ENCODE results near the gene ZSCAN21. TPM values are rescaled to one million over a fixed set of nuclear protein-coding genes. Genes with fewer than 3 reads are reported as not detected.

Gene ZSCAN21
- polyA plus RNA-seq, 1 donor = 13.6 TPM

- Histone ChIP-seq H3K4me1 (ENCODE audit: control insufficient read depth, insufficient read depth, low read length) (peaks cover 20% of the 10 kb centered on the region), H3K27me3 (ENCODE audit: control insufficient read depth, insufficient read depth, low read length) (no peaks in the 10 kb centered on the region), H3K36me3 (ENCODE audit: control insufficient read depth, insufficient read depth, low read length) (peaks cover 36% of the 10 kb centered on the region), H3K4me3 (ENCODE audit: low read length) (no peak overlapping the region), H3K9me3 (ENCODE audit: control insufficient read depth, low read depth, low read length) (no peaks in the 10 kb centered on the region), H3K27ac (ENCODE audit: low read length) (peak overlapping the region; percentile 45)
- 100% methylated on average over 1 of the region's 12 CpGs for WGBS (ENCODE audit: insufficient coverage, low lambda C conversion rate)
- no peak for DNase-seq
Observed at GRCh38 chr7:100023526-100023925, 26.0 kb upstream of the ZSCAN21 start.

DNA sequence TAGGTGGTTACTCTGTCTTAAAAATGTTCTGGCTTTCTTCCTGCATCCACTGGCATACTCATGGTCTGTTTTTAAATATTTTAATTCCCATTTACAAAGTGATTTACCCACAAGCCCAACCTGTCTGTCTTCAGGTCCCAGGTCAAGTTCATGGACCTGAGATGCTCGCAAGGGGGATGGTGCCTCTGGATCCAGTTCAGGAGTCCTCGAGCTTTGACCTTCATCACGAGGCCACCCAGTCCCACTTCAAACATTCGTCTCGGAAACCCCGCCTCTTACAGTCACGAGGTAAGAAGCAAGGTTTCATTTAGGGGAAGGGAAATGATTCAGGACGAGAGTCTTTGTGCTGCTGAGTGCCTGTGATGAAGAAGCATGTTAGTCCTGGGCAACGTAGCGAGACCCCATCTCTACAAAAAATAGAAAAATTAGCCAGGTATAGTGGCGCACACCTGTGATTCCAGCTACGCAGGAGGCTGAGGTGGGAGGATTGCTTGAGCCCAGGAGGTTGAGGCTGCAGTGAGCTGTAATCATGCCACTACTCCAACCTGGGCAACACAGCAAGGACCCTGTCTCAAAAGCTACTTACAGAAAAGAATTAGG, 25.5 kb upstream of the ZSCAN21 start:
- H3K27ac ChIP-seq (ENCODE audit: low read length) = peak overlapping the region; percentile 70
- H3K4me1 ChIP-seq (ENCODE audit: control insufficient read depth, insufficient read depth, low read length) = peaks cover 20% of the 10 kb centered on the region
- WGBS (ENCODE audit: insufficient coverage, low lambda C conversion rate) = 55% methylated on average over 4 of the region's 12 CpGs
- peaks cover 38% of the 10 kb centered on the region for H3K36me3 ChIP-seq (ENCODE audit: control insufficient read depth, insufficient read depth, low read length)
- H3K4me3 ChIP-seq (ENCODE audit: low read length) = no peak overlapping the region
- H3K9me3 ChIP-seq (ENCODE audit: control insufficient read depth, low read depth, low read length) = no peaks in the 10 kb centered on the region
- DNase-seq = peak; percentile 64 to 82
- H3K27me3 ChIP-seq (ENCODE audit: control insufficient read depth, insufficient read depth, low read length) = no peaks in the 10 kb centered on the region

DNA sequence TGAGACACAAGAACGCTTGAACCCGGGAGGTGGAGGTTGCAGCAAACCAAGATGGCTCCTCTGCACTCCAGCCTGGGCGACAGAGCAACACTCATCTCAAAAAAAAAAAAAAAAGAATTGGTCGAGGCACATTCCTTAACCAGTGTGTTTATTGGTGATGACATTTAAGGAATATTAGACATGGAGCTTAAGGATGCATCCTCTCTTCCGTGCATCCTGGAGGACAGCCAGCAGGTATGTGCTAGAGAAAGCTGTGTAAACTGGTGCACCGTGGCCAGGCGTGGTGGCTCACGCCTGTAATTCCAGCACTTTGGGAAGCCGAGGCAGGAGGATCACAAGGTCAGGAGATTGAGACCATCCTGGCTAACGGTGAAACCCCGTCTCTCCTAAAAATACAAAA, 22.4 kb upstream of the ZSCAN21 start:
- H3K27ac ChIP-seq (ENCODE audit: low read length) = no peak overlapping the region
- H3K27me3 ChIP-seq (ENCODE audit: control insufficient read depth, insufficient read depth, low read length) = no peaks in the 10 kb centered on the region
- H3K36me3 ChIP-seq (ENCODE audit: control insufficient read depth, insufficient read depth, low read length) = peaks cover 66% of the 10 kb centered on the region
- H3K9me3 ChIP-seq (ENCODE audit: control insufficient read depth, low read depth, low read length) = no peaks in the 10 kb centered on the region
- no peak for DNase-seq
- peaks cover 20% of the 10 kb centered on the region for H3K4me1 ChIP-seq (ENCODE audit: control insufficient read depth, insufficient read depth, low read length)
- H3K4me3 ChIP-seq (ENCODE audit: low read length) = no peak overlapping the region
- WGBS (ENCODE audit: insufficient coverage, low lambda C conversion rate) = no CpG with 5 or more reads among the region's 11 CpGs

DNA sequence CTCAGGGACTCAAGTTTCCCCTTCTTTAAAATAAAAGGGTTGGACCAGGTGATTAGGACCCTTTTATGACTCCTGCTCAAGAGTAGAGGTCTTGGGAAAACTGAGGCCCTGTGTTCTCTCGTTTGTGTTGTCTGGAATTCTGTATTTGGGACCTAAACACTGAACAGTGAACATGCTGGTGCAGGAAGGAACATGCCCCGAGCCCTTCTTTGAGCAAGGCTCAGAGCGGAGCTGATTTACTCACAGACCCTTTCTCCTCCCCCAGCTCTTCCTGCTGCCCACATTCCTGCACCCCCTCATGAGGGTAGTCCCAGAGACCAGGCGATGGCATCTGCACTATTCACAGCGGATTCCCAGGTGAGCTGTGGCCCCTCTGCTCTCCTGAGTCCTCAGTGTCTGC, 20.0 kb upstream of the ZSCAN21 start:
- Histone ChIP-seq H3K9me3 (ENCODE audit: control insufficient read depth, low read depth, low read length) (no peaks in the 10 kb centered on the region), H3K27ac (ENCODE audit: low read length) (no peak overlapping the region), H3K4me3 (ENCODE audit: low read length) (no peak overlapping the region), H3K27me3 (ENCODE audit: control insufficient read depth, insufficient read depth, low read length) (no peaks in the 10 kb centered on the region), H3K4me1 (ENCODE audit: control insufficient read depth, insufficient read depth, low read length) (no peaks in the 10 kb centered on the region), H3K36me3 (ENCODE audit: control insufficient read depth, insufficient read depth, low read length) (peaks cover 72% of the 10 kb centered on the region)
- no peak for DNase-seq
- no CpG with 5 or more reads among the region's 5 CpGs for WGBS (ENCODE audit: insufficient coverage, low lambda C conversion rate)

GRCh38 chr7:100033526-100033925, 16.0 kb upstream of the ZSCAN21 start:
- Histone ChIP-seq H3K9me3 (ENCODE audit: control insufficient read depth, low read depth, low read length) (no peaks in the 10 kb centered on the region), H3K4me3 (ENCODE audit: low read length) (no peak overlapping the region), H3K4me1 (ENCODE audit: control insufficient read depth, insufficient read depth, low read length) (peaks cover 2% of the 10 kb centered on the region), H3K27me3 (ENCODE audit: control insufficient read depth, insufficient read depth, low read length) (no peaks in the 10 kb centered on the region), H3K27ac (ENCODE audit: low read length) (no peak overlapping the region), H3K36me3 (ENCODE audit: control insufficient read depth, insufficient read depth, low read length) (peaks cover 67% of the 10 kb centered on the region)
- no CpG with 5 or more reads among the region's 6 CpGs for WGBS (ENCODE audit: insufficient coverage, low lambda C conversion rate)
- no peak for DNase-seq

DNA sequence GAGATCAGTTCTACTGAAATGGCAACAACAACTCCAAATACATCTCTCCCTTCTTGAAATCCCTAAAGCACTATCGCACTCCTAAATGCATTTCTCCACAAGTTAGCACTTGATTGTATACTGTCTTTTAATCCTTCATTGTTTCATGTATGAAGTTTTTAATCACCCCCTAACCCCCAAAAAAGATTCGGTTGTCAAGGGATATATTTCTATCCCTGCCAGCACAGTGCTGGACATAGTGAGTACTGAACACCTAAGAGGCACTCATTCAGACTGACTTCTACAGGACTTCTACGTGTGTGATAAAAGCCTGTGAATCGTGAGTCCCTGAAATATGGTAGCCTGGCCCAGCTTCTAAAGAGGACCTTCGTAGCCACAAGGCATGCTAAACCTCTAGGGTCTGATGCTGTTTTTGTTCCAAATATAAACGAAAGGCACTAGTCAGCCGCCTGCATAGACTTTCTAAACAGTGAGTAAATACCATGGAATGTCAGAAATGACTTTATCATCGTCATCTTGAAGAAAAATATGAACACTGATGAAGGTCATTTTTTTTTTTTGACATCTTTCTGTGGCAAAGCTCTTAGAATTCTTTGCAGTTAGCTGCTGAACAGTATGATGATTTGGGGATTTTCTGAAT, 14.6 kb upstream of the ZSCAN21 start:
- Histone ChIP-seq H3K9me3 (ENCODE audit: control insufficient read depth, low read depth, low read length) (no peaks in the 10 kb centered on the region), H3K4me3 (ENCODE audit: low read length) (no peak overlapping the region), H3K27ac (ENCODE audit: low read length) (no peak overlapping the region), H3K27me3 (ENCODE audit: control insufficient read depth, insufficient read depth, low read length) (no peaks in the 10 kb centered on the region), H3K4me1 (ENCODE audit: control insufficient read depth, insufficient read depth, low read length) (peaks cover 2% of the 10 kb centered on the region), H3K36me3 (ENCODE audit: control insufficient read depth, insufficient read depth, low read length) (peaks cover 56% of the 10 kb centered on the region)
- no CpG with 5 or more reads among the region's 8 CpGs for WGBS (ENCODE audit: insufficient coverage, low lambda C conversion rate)
- no peak for DNase-seq

GRCh38 chr7:100035876-100036275, 13.7 kb upstream of the ZSCAN21 start:
- no peaks in the 10 kb centered on the region for H3K9me3 ChIP-seq (ENCODE audit: control insufficient read depth, low read depth, low read length)
- H3K36me3 ChIP-seq (ENCODE audit: control insufficient read depth, insufficient read depth, low read length) = peaks cover 47% of the 10 kb centered on the region
- H3K27me3 ChIP-seq (ENCODE audit: control insufficient read depth, insufficient read depth, low read length) = no peaks in the 10 kb centered on the region
- H3K4me1 ChIP-seq (ENCODE audit: control insufficient read depth, insufficient read depth, low read length) = peaks cover 2% of the 10 kb centered on the region
- no peak for DNase-seq
- no peak overlapping the region for H3K4me3 ChIP-seq (ENCODE audit: low read length)
- WGBS (ENCODE audit: insufficient coverage, low lambda C conversion rate) = no CpG with 5 or more reads among the region's 6 CpGs
- no peak overlapping the region for H3K27ac ChIP-seq (ENCODE audit: low read length)

DNA sequence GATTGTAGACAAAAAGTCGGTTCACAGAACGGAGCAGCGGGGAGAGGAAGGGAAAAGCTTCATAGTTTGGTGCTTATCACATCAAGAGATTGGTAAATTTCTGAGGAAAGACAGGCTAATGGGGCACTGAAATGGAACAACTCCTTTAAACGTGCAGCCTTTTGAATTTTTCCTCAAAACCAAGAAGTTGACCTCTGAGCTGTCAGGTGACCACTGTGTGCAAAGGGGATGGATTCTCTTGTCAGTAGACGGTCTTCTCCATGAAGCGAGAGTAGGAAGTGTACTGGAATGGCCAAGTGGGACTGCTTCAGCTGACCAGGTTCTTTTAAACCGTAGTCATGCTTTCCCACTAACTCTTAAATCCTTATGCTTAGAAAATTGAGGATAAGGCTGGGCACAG, 11.2 kb upstream of the ZSCAN21 start:
- Histone ChIP-seq H3K9me3 (ENCODE audit: control insufficient read depth, low read depth, low read length) (no peaks in the 10 kb centered on the region), H3K27ac (ENCODE audit: low read length) (no peak overlapping the region), H3K36me3 (ENCODE audit: control insufficient read depth, insufficient read depth, low read length) (peaks cover 28% of the 10 kb centered on the region), H3K27me3 (ENCODE audit: control insufficient read depth, insufficient read depth, low read length) (no peaks in the 10 kb centered on the region), H3K4me3 (ENCODE audit: low read length) (no peak overlapping the region), H3K4me1 (ENCODE audit: control insufficient read depth, insufficient read depth, low read length) (peaks cover 2% of the 10 kb centered on the region)
- 67% methylated on average over 3 of the region's 7 CpGs for WGBS (ENCODE audit: insufficient coverage, low lambda C conversion rate)
- DNase-seq = no peak

DNA sequence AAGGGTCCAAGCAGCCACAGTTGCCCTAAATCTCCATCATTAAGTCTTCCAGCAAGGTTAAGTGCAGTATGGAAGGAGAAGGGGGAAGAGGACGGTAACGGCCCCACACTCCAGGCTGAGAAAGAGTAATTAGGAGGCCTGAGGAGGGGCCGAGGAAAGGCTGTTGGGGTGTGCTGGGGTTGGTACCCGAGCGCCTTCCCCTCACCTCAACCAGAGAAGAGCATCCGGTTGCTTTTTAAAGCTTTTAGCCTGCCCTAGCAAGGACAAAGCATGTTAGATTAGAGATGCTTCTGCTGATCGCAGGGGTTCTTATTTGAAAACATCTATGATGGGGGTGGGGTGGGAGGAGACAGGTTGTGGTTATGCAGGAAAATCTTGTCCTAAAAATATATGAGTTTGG, 9.0 kb upstream of the ZSCAN21 start:
- whole genome bisulfite sequencing (ENCODE audit: insufficient coverage, low lambda C conversion rate) = no CpG with 5 or more reads among the region's 7 CpGs
- H3K9me3 ChIP-seq (ENCODE audit: control insufficient read depth, low read depth, low read length) = no peaks in the 10 kb centered on the region
- peaks cover 7% of the 10 kb centered on the region for H3K36me3 ChIP-seq (ENCODE audit: control insufficient read depth, insufficient read depth, low read length)
- no peak for DNase-seq
- no peak overlapping the region for H3K27ac ChIP-seq (ENCODE audit: low read length)
- H3K4me3 ChIP-seq (ENCODE audit: low read length) = no peak overlapping the region
- no peaks in the 10 kb centered on the region for H3K27me3 ChIP-seq (ENCODE audit: control insufficient read depth, insufficient read depth, low read length)
- H3K4me1 ChIP-seq (ENCODE audit: control insufficient read depth, insufficient read depth, low read length) = peaks cover 2% of the 10 kb centered on the region

GRCh38 chr7:100044718-100045117, 4.9 kb upstream of the ZSCAN21 start:
- no peak for DNase-seq
- H3K9me3 ChIP-seq (ENCODE audit: control insufficient read depth, low read depth, low read length) = no peaks in the 10 kb centered on the region
- no peak overlapping the region for H3K27ac ChIP-seq (ENCODE audit: low read length)
- H3K4me1 ChIP-seq (ENCODE audit: control insufficient read depth, insufficient read depth, low read length) = peaks cover 6% of the 10 kb centered on the region
- no peak overlapping the region for H3K4me3 ChIP-seq (ENCODE audit: low read length)
- no peaks in the 10 kb centered on the region for H3K27me3 ChIP-seq (ENCODE audit: control insufficient read depth, insufficient read depth, low read length)
- no CpG with 5 or more reads among the region's 6 CpGs for WGBS (ENCODE audit: insufficient coverage, low lambda C conversion rate)
- no peaks in the 10 kb centered on the region for H3K36me3 ChIP-seq (ENCODE audit: control insufficient read depth, insufficient read depth, low read length)

- H3K9me3 ChIP-seq (ENCODE audit: control insufficient read depth, low read depth, low read length) = no peaks in the 10 kb centered on the region
- no peaks in the 10 kb centered on the region for H3K27me3 ChIP-seq (ENCODE audit: control insufficient read depth, insufficient read depth, low read length)
- H3K4me3 ChIP-seq (ENCODE audit: low read length) = no peak overlapping the region
- H3K27ac ChIP-seq (ENCODE audit: low read length) = no peak overlapping the region
- no peaks in the 10 kb centered on the region for H3K36me3 ChIP-seq (ENCODE audit: control insufficient read depth, insufficient read depth, low read length)
- H3K4me1 ChIP-seq (ENCODE audit: control insufficient read depth, insufficient read depth, low read length) = peaks cover 10% of the 10 kb centered on the region
- DNase-seq = peak in 1 of 2 donors; percentile 26
- no CpG with 5 or more reads among the region's 4 CpGs for WGBS (ENCODE audit: insufficient coverage, low lambda C conversion rate)
Observed at GRCh38 chr7:100048680-100049079, 894 bp upstream of the ZSCAN21 start.
